GM19035 (cell line): Measurements from ENCODE around the gene RPEL1.
"Not testable (repeated sequence)": the region's sequence is repeated elsewhere in the genome, so short reads cannot be mapped to it uniquely, and the experiment has no call there.

ENCODE experiments used
- ATAC-seq: cut with Tn5 transposase; IDR thresholded peaks from one replicate; pipeline ENCODE4 v1.9.1; 2021; ENCODE audit not compliant: unreplicated experiment

RPEL1 gene

DNA sequence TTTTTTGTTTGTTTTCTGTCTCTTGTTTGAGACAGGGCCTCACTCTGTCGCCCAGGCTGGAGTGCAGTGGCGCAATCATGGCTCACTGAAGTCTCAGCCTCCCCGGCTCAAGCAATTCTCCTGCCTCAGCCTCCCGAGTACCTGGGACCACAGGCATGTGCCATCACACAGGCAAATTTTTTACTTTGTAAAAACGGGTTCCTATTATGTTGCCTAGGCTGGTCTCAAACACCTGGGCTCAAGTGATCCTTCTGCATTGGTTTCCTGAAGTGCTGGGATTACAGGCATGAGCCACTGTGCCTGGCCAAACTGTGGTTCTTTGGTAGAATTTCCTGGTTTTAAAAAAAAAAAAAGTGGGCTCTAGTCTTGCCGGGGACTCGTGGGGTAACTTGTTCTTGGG, at the start of gene RPEL1:
Gene RPEL1 (plus strand): TSS at position 301 of the 400 bp plus-strand sequence. CDS start 110 bp downstream, outside the sequence.
- ATAC-seq, result not testable (repeated sequence)

DNA sequence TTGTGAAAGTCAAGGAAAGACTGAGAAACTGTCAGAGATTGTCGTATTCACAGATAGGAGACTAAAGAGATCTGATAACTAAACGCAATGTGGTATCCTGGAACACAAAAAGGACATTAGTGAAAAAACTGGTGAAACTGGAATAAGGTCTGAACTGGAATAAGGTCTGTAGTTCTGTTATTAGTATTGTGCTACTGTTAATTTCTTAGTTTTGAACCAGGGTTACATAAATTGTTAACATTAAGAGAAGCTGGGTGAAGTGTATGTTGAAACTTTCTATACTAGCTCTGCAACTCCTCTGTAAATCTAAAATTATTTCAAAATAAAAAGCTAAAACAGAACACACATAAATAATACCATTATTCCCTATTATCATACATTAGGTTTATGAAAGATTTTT, 49.2 kb upstream of the RPEL1 start:
- ATAC-seq, result no peak

DNA sequence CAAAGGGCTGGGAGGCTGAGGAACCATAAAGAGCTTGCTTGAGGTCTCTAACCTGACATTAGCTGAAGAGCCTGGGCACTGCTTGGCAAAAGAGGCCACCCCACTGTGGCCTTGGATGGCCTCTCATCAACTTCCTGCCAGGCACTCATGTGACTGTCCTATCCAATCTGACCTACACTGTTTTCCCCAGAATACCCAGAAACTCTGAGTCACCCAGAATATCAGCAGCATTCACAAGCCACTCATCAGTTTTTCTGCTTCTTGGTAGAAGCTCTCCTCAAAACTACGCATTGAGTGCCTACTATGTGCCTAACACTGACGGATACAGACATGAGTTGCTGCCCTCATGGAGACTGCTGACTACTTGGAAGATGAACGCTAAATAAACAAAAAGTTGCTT, 48.5 kb upstream of the RPEL1 start:
- no peak for ATAC-seq

DNA sequence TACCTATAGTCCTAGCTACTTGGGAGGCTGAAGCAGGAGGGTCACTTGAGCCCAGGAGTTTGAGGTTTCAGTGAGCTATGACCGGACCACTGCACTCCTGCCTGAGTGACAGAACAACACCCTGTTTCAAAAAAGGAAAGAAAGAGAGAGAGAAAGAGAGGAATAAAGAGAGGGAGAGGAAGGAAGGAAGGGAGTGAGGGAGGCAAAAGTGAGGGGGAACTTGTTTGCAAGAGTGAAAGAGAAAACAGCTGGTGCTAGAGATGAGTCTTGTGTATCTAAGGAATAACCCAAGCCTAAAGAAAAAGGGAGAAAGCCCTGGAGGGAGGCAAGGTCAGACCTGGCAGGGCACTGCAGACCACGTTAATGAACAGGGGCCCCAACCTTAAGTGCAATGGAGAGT, 47.8 kb upstream of the RPEL1 start:
- ATAC-seq, result no peak

DNA sequence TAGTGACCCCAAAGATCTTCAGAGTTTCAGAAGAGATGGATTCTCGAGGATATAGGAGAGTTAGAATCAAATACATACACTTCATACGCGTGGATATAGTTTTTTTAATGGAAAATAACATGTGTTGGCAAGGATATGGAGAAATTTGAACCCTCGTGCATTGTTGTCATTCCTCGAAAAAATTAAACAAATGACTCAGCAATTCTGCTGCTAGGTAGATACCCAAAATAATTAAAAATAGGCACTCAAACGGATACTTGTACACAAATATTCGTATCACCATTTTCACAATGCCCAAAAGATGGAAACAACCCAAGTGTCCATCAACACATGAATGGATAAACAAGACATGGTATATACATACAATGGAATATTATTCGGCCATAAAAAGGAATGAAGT, 47.0 kb upstream of the RPEL1 start:
- ATAC-seq, result no peak

DNA sequence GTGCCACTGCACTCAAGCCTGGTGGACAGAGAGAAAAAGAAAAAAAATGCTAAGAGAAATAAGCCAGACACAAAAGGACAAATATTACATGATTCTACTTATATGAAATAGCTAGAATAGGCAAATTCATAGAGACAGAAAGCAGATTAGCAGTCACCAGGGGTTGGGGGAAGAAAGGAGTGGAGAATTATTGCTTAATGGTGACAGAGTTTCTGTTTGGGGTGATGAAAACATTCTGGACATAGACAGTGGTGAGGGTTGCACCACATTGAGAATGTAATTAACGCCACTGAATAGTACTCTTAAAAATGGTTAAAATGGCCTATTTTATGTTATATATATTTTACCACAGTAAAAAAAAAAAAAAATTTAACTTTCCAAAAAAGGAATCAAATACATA, 46.2 kb upstream of the RPEL1 start:
- no peak for ATAC-seq

DNA sequence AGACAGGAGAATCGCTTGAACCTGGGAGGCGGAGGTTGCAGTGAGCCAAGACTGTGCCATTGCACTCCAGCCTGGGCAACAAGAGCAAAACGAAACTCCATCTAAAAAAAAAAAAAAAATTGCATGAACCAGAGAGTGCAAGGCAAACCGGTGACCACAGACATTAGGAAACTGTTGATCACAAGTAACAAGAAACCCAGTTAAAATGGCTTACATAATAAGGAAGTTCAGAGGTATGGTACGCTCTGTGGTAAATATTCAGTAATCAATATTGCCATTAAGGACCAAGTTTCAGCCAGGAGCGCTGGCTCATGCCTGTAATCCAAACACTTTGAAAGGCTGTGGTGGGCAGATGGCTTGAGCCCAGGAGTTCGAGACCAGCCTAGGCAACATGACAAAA, 43.4 kb upstream of the RPEL1 start:
- no peak for ATAC-seq

DNA sequence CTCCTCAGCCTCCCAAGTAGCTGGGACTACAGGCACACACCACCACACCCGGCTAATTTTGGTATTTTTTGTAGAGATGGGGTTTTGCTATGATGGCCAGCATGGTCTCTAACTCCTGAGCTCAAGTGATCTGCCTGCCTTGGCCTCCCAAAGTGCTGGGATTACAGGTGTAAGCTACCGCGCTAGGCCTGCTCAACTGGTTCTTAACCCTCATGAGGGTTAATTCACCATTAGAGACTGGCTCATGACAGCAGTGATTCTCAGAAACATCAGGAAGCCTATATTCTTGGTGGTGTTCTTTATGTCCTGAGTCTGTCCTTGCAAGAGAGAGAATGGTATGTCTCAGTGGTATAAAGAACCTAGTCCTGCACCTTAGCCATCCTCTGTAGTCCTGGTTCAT, 42.2 kb upstream of the RPEL1 start:
- ATAC-seq, result no peak

DNA sequence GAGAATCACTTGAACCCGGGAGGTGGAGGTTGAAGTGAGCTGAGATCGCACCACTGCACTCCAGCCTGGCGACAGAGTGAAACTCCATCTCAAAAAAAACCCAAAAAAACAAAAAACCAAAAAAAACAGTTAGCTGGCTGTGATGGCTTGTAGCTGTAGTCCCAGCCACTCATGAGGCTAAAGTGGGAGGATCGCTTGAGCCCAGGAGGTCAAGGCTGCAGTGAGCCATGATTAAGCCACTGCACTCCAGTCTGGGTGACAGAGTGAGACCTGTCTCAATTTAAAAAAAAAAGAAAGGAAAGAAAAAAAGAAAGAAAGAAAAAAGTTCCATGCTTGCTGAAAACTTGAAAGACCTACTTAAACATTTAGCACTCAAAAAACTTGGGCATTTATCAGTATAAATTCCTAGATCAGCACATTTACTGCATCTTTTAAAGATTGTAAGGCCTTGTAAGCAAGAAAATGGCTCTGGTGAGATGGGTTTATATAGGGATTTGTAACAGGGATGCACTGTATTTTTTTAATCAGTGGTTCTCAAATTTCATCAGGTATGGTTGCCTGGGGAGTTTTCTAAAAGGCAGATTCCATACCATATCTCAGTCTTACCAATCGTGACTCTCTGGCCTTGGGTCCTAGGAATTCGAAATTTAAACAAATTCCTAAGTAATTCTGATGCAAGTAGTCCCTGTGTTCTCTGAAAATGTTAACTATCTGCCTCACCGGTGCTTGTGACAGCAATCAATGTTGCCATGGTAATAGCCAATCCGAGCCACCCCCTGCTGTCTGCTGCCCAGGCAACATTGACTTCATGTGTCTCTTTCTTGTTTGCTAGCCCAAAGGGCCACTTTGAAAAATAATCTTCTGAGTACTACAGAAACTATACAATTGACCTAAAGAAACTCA, 41.1 kb upstream of the RPEL1 start:
- no peak for ATAC-seq

DNA sequence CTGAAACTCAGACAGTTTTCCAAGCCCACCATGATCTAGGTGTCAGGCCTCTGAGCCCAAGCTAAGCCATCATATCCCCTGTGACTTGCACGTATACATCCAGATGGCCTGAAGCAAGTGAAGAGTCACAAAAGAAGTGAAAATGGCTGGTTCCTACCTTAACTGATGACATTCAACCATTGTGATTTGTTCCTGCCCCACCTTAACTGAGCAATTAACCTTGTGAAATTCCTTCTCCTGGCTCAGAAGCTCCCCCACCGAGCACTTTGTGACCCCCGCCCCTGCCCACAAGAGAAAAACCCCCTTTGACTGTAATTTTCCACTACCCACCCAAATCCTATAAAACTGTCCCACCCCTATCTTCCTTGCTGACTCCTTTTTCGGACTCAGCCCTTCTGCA, 40.3 kb upstream of the RPEL1 start:
- not testable (repeated sequence) for ATAC-seq

DNA sequence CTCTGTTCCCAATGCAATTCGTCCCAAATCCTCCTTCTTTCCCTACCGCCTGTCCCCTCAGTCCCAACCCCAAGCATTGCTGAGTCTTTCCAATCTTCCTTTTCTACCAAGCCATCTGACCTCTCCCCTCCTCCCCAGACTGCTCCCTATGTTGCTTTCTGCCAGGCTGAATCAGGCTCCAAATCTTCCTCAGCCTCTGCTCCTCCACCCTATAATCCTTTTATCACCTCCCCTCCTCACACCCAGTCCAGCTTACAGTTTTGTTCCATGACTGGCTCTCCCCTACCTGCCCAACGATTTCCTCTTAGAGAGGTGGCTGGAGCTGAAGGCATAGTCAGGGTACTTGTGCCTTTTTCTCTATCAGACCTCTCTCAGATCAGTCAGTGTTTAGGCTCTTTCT, 39.0 kb upstream of the RPEL1 start:
- ATAC-seq, result not testable (repeated sequence)

DNA sequence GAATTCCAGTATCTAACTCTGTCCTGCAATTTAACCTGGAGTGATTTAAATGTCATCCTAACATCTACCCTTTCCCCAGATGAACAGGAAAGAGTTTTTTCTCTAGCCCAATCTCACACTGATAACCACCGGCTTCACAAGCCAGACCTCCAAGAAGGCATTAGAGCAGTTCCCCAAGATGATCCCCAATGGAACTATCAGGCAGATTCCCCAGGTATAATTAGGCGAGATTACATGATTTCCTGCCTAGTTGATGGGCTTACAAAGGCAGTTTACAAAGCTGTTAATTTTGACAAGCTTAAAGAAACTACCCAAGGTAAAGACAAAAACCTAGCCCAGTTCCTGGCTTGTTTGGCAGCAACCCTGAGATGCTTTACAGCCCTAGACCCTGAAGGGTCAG, 38.5 kb upstream of the RPEL1 start:
- no peak for ATAC-seq

DNA sequence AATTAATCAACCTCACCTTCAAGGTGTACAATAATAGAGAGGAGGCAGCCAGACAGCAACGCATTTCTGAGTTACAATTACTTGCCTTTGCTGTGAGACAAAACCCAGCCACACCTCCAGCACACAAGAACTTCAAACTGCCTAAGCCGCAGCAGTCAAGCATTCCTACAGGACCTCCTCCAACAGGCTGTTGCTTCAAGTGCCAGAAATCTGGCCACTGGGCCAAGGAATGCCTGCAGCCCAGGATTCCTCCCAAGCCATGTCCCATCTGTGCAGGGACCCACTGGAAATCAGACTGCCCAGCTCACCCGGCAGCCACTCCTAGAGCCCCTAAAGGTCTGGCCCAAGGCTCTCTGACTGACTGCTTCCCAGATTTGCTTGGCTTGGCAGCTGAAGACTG, 38.0 kb upstream of the RPEL1 start:
- not testable (repeated sequence) for ATAC-seq

DNA sequence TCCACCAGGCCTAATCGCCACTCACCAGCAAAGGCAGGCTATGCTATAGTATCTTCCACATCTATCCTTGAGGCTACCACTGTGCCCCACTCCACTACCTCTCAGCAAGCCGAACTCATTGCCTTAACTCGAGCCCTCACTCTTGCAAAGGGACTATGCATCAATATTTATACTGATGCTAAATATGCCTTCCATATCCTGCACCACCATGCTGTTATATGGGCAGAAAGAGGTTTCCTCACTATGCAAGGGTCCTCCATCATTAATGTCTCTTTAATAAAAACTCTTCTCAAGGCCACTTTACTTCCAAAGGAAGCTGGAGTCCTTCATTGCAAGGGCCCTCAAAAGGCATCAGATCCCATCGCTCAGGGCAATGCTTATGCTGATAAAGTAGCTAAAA, 35.4 kb upstream of the RPEL1 start:
- not testable (repeated sequence) for ATAC-seq

DNA sequence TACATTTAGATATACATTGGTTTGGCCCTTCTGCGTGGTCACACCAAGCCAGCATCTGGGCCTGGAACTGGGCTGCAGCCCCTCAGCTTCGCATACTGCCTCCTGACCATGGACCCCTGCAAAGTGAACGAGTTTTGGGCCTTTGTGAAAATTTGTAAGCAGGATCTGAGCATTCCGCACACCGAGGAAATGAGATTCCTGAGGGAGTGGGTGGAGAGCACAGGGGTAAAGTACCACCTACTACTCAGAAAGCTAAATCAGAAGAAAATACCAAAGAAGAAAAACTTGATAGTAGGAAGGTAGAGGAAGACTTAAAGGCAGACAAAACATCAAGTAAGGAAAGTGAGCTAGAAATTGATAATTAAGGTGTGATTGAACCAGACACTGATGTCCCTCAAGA, 30.1 kb upstream of the RPEL1 start:
- ATAC-seq, result no peak

DNA sequence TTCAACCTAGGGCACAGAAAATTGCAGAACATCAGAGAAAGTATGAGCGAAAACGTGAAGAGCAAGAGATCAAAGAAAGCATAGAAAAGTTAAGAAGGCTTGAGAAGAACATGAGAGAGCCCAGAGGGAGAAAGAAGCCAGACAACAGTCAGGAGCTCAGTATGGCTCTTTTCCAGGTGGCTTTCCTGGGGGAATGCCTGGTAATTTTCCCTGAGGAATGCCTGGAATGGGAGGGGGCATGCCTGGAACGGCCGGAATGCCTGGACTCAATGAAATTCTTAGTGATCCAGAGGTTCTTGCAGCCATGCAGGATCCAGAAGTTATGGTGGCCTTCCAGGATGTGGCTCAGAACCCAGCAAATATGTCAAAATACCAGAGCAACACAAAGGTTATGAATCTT, 29.3 kb upstream of the RPEL1 start:
- ATAC-seq, result not testable (repeated sequence)

DNA sequence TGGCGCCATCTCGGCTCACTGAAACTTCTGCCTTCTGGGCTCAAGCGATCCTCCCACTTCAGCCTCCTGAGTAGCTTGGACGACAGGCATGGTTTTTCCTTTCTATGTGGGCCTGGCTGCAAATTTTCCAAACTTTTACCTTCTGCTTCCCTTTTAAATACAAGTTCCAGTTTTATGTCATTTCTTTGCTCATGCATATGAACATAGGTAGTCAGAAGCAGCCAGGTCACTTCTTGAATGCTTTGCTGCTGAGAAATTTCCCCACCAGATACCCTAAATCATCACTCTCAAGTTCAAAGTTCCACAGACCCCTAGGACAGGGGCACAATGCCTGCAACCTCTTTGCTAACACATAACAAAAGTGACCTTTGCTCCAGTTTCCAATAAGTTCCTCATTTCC, 21.6 kb upstream of the RPEL1 start:
- ATAC-seq, result no peak

DNA sequence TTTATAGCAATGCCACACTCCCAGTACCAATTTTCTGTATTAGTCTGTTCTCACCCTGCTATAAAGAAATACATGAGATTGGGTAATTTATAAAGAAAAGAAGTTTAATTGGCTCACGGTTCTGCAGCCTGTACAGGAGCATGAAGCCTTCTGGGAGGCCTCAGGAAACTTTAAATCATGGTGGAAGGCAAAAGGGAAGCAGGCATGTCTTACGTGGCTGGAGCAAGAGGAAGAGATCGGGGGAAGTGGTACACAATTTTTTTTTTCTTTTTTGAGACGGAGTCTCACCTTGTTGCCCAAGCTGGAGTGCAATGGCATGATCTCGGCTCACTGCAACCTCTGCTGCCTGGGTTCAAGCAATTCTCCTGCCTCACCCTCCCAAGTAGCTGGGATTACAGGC, 21.0 kb upstream of the RPEL1 start:
- not testable (repeated sequence) for ATAC-seq

DNA sequence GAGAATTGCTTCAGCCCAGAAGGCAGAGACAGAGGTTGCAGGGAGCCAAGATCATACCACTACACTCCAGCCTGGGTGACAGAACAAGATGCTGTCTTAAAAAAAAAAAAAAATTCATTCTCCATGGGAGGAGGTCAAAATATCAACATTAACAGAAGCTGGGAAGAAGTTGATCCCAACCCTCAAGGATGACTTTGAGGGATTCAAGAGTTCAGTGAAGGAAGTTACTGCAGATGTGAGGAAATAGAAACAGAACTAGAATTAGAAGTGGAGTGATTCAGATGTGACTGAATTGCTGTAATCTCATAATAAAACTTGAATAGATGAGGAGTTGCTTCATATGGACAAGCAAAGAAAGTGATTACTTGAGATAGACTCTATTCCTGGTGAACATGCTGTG, 19.7 kb upstream of the RPEL1 start:
- ATAC-seq, result no peak

DNA sequence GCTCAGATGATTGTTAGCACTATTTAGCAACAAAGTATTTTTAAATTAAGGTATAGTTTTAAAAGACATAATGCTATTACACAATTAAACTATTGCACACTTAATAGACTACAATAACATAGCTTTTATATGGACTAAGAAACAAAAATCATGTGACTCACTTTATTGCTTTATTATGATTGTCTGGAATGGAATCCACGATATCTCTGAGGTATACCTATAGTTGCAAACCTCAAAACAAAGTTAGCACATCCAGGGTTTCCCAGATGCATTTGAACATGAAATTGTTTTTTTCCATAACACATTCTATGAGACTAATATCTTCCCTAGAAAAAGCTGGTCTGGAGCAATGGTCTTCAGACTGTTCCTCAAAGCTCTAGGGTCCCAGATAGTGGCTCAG, 18.3 kb upstream of the RPEL1 start:
- ATAC-seq, result no peak

DNA sequence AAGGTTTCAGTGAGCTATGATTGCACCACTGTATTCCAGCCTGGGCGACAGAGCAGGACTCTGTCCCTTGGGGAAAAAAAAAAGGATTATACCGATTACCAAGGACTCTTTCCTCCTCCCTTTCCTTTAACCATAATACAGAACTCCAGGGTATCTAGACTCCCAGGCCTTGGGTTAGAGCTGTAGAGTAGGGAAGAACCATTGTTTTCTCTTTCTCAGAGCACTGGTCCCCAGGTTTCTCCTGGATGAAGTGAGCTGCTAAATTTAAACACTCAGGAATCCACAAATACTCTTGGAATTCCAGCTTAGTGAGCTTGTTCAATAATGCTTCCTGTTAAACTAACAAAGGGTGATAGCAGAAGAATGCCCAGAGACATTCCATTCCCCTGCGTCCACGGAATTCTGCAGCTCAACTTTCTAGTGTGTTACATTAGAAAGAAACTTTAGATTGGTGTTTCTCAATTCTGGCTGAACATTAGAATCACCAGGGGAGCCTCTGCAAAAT, 14.6 kb upstream of the RPEL1 start:
- ATAC-seq, result no peak

DNA sequence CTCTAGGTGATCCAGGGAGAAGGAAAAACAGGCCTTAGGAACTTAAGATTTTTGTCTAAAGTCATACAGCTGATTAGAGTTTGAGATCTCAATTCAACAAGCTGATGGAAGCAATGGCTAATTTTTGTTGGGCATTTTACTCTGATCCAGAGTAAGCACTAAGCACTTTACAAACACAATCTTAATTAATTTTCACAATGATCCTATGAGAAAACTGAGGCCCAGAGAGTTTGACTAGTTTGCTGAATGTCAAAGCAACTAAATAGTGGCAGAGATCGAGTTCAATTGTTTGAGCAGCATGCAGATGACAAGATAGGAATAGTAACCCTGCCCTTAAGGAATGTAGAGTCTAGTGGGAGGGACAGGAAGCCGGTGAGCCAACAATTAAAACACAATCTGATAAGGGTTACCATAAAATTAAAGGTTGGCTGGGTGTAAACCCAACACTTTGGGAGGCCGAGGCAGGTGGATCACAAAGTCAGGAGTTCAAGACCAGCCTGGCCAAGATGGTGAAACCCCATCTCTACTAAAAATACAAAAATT, 13.5 kb upstream of the RPEL1 start:
- no peak for ATAC-seq
